GM12801 (cell line): ENCODE results near the gene C1QB.

Experiments
- CTCF ChIP-seq: IDR thresholded peaks from one replicate; pipeline ENCODE4 v1.5.1; 2011; ENCODE audit warnings: control low read depth; ENCODE audit not compliant: insufficient read length; ENCODE audit errors: extremely low read depth

The C1QB gene

GRCh38 chr1:22689505-22689904 is 36.5 kb downstream of the C1QB start:
- no peak for TF ChIP-seq CTCF

GRCh38 chr1:22691031-22691753 is 38.2 kb downstream of the C1QB start:
- TF ChIP-seq CTCF = no peak

- TF ChIP-seq CTCF = no peak
Observed at GRCh38 chr1:22694172-22694571, 41.1 kb downstream of the C1QB start.

- TF ChIP-seq CTCF = no peak
Observed at GRCh38 chr1:22696610-22697009, 43.6 kb downstream of the C1QB start.

- TF ChIP-seq CTCF = no peak
Observed at GRCh38 chr1:22697980-22698379, 44.9 kb downstream of the C1QB start.

GRCh38 chr1:22699681-22700520 is 46.9 kb downstream of the C1QB start:
- TF ChIP-seq CTCF = no peak

- TF ChIP-seq CTCF = no peak
Observed at GRCh38 chr1:22702296-22703085, 49.5 kb downstream of the C1QB start.
